ENCODE data around the gene ERVK3-1.
"Not testable (repeated sequence)": the region's sequence is repeated elsewhere in the genome, so short reads cannot be mapped to it uniquely, and the experiment has no call there.

The ERVK3-1 gene

DNA sequence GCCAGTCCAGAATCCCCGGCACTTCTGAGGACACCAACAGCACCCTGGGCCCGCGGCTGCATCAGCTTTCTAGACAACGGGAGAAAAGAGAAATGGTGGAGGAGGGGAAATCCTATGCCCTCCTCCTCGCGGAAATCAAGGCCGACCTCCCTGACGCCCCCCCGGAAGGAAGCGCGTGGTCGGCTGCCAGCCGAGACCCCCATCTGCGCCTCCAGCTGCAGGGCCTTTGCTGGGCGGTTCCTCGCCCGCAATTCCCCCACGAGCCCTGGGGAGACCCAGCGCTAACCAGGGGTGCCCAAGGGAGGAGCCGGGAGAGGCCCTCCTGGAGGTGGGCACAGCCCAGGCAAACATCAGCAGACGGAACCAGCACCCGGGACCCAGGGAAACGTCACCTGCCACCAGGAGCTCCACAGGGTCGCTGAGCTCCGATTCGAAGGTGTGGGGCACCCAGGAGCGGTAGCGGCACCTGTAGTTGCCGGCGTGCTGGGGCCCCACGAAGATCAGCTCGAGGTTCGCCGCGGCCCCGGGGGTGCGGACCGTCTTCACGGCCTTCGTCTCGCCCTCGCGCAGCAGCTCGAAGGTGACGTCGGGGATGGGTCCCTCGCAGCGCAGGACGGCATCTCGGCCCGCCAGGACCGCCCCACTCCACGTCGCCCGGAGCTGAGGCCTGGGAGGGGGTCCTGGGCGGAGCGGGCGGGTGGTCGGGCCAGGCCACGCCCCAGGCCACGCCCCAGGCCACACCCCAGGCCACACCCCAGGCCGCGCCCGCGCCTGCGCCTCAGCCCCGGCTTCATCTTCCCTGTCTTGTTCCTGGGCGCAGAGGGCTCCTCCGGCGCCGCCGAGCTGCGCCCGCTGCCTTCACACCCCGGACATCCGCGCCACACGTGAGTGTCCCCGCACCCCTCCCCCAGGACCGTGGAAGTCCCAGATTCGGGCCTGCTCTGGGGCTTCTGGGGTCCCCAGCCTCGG lies 42.1 kb downstream of the ERVK3-1 start:
- DNase-seq (ENCODE audit: low read depth): peak; percentile 37

DNA sequence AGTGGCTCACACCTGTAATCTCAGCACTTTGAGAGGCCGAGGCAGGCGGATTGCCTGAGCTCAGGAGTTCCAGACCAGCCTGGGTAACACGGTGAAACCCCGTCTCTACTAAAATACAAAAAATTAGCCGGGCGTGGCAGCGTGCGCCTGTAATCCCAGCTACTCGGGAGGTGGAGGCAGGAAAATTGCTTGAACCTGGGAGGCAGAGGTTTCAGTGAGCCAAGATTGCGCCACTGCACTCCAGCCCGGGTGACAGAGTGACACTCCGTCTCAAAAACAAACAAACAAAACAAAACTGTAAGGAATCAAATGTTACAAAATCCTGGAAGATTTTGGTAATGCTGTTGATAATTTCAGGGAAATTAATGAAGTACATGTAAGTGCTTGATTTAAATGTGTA lies 42.9 kb downstream of the ERVK3-1 start:
- not testable (repeated sequence) for DNase-seq (ENCODE audit: low read depth)

DNA sequence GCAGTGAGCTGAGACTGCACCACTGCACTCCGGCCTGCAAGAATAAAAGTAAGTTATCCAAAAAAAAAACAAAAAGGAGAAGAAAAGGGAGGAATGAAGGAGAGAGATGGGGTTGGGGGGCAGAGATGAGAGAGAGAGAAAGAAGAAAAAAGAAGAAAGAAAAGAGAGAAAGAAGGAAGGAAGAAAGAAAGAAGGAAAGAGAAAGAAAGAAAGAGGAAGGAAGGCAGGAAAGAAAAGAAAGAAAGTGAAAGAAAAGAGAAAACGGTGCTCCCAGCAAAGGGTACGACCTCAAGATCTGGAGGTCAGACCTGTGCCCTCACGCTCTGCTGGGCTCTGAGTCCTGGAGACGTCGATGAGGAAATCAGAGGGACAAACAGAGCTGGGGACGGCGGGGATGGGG lies 44.4 kb downstream of the ERVK3-1 start:
- no peak for DNase-seq (ENCODE audit: low read depth)

DNA sequence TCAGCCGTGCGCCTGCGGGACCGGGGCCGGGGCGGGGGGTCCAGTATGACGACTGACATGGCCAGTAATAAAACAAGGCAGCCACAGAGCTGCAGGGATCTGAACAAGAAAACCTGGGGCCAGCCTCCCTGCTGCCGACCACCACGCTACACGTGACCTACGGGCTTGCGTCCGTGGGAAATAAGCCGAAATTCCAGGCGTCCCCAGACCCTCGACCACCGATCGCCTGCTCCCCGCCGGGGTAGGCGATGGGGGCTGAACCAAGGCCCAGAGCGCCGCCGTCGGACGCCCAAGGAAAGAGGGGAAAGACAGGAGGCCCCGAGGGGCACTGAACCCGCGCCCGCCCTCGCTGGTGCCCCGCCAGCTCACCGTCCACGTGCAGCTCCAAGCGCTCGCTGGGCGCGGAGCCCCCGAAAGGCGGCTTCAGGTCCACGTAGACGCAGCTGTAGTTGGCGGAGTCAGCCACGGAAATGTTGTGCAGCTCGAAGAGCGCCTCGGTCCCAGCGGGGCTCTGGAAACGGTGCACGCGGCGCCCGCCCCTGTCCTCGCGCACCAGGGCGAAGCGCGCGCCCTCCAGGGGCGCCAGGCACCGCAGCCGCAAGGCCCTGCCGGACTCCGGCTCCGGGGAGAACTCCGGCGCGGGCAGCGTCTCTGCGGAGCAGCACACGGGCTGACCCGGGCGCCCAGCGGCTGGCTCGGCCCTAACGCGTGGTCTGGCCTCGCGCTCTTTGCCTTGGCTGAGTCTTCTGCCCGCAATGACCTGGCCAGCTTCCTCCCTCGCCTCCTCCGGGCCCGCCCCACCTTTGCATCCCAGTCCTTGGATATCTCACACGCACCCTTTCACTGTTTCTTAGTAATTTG lies 45.1 kb downstream of the ERVK3-1 start:
- no peak for DNase-seq (ENCODE audit: low read depth)

DNA sequence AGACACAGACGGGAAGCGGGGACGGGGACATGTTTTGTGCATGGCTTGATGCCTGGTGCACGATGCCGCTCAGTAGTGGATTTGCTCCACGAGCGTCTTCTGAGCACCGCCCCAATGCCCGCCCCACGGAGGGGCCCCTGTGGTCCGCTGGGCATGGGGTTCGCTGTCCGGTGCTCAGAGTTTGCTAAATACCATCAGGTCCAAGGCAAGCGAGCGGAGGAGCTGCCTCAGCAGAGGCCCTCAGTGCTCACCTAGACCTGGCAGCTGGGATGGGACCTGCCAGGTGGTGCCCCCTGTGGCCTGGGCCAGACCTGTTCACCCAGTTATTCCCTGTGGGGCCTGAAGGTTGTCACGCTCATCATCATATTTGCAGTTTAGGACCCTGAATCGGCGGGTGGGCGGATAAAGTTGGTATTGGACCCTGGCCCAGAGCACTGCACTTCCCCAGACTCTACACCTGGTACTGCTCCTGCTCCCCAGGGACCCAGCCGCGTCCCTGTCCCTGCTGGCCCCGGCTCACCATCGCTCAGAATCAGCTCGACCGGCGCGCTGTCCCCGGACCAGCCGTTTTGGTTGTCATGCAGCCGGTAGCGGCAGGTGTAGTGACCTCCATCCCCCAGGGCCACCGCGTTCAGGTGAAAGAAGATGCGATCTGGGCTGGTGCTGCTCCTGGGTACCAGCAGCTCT lies 45.8 kb downstream of the ERVK3-1 start:
- no peak for DNase-seq (ENCODE audit: low read depth)

DNA sequence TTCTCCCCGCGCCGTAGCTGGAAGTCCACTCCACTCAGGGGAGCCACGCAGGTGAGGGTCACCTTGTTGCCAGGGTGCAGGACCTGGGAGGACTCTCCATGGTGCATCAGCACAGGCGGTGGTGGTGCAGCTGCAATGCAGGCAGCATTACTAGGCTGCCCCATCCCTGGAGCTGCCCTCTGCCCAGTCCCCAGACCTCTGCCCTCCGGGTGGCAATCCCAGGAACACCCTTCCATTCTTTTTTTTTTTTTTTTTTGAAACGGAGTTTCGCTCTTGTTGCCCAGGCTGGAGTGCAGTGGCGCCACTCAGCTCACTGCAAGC lies 46.3 kb downstream of the ERVK3-1 start:
- no peak for DNase-seq (ENCODE audit: low read depth)

DNA sequence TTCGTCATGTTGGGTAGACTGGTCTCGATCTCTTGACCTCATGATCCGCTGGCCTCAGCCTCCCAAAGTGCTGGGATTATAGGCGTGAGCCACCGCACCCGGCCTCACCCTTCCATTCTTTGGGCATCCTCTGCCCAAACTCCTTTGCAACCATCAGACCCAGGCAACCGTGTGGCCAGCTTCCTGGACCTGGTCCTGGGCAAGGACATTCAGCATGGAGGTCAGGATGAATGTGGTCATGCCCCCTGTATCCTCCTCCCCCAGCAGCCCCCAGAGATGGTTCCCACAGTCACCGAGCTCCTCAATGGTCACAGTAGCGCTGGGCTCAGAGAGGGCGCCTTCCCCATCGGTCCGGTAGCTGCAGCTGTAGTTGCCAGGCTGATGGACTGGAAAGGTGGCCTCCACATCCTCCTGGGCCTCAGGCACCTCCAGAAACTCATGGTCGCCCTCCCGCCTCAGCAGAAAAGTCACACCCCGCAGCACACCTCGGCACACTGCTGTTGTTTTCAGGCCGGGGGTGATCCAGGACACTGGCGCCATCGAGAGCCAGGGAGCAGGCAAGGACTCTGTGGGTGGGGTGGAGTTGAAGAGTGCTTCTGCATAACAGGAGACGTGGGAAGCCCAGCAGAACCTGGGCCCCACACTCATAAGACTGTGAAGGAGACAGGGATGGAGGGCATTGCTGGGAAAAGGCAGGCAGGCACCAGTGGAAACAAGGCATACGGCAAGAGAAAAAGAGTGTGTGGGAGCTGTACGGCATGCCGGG lies 47.0 kb downstream of the ERVK3-1 start:
- DNase-seq (ENCODE audit: low read depth): no peak

DNA sequence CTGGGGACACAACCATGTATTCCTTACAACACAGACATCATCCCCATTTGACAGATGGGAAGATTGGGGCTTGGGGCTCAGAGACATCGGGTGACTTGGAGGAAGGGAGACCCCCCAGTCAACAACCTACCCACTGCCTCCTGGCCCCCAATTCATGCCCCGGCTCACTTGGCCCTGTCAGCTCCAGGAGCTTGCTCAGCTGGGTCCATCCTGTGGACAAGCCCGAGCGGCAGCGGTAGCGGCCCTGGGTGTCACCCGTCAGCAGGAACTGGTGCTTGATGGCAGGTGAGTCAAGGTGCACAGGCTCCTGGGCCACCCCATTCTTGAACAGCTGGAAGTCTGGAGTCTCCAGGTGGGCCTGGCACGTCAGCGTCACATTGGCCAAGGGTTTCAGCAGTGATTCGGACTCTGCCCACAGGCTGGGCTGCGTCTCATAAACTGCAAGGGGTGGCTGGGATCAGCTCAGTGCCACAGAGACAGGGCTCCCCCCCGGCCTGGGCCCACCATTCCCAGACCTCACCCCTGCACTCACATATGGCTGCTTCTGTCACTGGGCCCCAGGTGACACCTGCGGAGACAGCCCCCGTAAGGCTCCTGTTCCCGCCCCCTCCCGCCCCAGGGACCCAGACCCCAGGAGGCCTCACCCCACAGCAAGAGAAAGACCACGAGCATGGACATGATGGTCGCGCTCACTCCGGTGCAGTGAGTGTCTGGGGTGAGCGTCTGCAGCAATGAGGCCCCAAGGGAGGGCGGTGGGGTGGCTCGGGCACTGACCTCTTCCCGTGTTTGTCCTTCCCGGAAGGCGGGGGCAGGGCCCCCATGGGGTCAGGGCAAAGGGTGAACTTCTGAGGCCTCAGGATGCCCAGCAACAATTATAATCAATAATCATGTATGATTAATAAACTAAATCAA lies 47.8 kb downstream of the ERVK3-1 start, which contains the start of gene A1BG:
Gene A1BG, minus strand, starts transcription at position 733 of the 912 bp plus-strand sequence. Its CDS starts 55 bp downstream, at position 678.
- no peak for DNase-seq (ENCODE audit: low read depth)

DNA sequence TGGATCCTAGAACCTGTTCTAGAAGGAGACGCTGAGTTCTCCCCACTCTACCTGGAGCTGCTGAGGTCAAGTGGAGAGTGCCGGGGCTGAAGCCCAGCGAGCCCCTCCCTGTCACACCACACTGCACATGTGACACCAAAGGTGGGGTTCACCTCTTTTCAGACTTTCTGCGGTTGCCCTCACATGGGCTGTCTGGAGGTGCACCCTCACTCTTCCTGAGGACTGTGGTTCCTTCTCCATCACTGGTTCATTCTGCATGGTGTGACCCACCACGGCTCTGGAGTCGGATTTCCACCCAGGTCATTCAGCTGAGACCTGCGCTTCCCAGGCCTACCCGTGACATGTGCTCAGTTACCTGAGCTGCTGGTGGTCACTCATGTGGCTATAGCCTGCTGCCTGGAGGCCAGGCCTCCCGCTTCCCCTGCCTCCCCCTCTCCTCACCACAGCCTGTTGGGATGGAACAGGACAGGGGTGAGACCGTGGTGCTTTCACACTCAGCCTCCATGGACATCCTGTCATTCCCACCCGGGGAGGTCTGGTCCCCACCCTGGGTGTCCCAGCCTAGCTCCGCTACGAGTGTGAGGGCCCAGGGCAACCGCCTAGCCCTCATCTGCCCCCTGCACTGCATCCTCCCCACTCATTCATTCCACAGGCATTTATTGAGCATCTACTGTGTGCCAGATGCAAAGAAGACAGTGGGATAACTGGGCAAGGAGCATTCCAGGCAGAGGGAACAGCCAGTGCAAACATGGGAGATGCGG lies 48.7 kb downstream of the ERVK3-1 start:
- no peak for DNase-seq (ENCODE audit: low read depth)

DNA sequence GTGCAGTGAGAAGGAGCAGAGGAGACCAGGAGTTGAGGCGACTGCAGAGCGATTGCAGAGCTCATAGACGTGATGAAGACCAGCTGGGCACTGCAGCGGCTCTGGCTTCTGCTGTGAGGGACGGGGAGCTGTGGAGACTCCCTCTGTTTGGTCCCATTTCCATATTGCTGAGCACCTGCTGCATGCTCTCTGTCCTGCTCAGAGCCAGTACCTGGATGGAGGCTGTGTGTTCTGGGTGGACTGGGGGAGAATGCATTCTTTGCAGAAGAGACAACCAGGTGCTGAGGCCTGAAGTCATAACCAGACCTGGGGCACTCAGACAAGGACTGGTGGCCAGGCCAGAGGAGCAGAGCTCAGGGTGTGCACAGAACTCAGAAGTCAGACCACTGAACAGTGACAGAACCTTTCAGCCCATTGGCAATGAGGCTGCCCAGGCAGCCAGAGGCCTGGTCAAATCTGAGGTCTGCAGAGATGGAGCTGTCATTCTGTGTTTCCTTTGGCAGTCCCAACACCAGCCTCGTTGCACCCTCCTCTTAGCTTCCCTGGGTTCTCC lies 49.4 kb downstream of the ERVK3-1 start:
- no peak for DNase-seq (ENCODE audit: low read depth)

DNA sequence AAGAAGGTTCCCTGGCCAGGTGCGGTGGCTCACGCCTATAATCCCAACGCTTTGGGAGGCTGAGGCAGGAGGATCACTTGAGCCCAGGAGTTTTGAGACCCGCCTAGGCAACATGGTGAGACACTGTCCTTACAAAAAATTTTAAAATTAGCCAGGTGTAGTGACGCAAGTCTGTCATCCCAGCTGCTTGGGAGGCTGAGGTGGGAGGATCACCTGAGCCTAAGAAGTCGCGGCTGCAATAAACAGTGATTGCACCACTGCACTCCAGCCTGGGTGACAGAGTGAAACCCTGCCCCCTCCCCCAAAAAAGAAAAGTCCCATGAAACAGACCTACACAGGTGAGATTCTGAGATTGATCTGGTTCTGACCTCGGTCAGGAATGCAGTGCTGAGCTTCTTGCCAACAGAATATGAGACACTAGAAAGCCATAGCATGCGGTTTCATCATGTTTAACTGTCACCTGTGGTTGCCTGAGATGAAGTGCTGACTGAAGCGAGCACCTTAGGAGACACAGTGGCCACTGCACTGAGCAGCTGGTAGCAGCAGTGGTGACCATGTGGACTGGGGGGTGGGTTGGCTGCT lies 50.1 kb downstream of the ERVK3-1 start:
- no peak for DNase-seq (ENCODE audit: low read depth)

DNA sequence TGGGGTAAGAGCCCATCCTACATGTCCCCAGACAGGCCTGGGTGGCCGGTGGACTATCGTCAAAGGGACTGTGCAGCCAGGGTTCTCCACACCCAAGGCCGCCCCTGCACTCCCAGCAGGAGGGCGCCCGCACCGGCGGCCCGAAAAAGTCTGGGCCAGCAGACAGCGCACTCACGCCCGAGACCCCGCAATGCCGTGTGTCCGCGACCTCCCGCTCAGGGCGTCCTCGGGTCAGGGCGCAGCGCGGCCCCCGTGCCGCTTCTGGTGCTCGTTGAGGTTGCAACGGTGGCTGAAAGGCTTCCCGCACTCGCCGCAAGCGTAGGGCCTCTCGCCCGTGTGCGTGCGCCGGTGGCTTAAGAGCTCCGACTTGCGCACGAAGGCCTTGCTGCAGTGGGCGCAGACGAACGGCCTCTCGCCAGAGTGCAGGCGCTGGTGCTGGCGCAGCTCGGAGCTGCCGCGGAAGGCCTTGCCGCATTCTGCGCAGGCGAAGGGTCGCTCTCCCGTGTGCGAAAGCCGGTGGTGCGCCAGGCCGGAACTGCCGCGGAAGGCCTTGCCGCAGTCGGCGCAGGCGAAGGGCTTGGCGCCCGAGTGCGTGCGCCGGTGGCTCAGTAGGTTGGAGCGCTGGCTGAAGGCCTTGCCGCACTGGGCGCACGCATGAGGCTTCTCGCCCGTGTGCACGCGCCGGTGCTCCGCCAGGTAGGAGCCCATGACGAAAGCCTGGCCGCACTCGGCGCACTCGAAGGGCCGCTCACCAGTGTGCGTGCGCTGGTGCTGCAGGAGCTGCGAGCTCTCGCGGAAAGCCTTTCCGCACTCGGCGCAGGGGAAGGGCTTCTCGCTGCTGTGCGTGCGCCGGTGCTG lies 51.0 kb downstream of the ERVK3-1 start:
- DNase-seq (ENCODE audit: low read depth): peak; percentile 14

DNA sequence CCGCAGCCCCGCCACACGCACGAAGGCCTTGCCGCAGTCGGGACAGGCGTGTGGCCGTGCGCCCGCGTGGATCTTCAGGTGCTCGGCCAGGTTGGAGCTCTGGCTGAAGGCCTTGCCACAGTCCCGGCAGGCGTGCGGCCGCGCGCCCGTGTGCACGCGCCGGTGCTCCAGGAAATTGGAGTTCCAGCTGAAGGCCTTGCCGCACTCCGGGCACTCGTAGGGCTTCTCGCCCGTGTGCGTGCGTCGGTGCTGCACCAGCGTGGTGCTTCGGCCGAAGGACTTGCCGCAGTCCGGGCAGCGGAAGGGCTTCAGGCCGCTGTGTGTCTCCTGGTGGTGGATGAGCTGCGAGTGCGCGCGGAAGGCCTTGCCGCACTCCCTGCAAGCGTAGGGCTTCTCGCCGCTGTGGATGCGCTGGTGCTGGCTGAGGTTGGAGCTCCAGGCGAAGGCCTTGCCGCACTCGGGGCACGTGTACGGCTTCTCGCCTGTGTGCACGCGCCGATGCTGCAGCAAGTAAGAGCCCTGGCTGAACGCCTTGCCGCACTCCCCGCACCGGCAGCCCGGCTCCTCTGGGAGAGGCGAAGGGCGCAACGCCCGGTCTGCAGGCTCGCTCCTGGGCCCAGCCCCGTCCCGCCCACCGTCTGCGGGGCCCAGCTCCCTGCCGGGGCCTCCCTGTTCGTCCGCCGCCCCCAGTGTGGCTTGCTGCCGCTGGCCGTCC lies 51.7 kb downstream of the ERVK3-1 start:
- DNase-seq (ENCODE audit: low read depth): no peak

DNA sequence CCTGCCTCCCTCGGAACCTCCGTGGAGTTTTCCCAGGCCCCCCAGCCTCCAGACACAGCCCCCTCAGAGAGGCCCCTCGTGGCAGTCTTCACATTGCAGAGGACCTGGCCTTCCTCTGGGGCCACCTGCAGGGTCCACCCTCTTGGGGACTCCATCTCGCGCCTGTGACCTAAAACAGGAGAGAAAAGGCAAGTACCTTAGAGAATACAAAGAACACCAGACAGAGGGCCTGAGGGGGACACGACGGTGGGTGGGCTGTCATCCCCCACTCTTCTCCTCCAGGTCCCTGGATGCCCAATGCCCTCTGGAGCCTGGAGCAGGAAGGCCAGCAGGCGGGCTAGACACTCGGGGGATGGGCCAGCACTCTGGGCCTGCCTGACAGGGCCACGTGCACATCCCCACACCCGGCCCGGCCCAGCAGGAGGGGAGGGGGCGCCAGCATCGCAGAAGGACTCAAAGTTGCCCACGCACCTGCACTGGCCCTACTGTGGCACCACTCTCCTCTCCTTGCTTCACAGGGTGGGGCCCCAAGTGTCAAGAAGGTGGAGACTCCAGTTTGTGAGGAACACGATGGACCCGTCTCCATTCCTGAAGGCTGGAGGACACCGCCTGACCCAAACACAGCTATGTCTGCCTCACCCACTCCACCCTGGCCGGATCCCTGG lies 52.4 kb downstream of the ERVK3-1 start:
- DNase-seq (ENCODE audit: low read depth): no peak

DNA sequence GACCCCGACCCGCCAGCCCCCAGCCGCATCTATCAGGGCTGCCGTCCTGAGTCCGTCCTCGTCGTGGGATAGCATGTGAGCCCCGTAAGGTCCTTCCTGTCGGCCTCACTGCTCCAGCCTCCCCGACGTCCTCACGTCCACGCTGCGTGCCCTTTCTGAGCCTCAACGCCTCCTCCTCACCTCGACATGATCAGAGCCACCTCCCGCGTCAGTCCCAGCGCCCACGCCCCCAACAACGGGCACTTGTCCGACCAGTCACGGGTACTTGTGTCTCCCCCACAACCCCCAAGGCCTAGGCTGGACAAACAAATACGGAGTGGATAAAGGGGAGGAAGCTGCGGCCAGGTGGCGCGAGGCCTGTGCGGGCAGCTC lies 56.7 kb downstream of the ERVK3-1 start:
- DNase-seq (ENCODE audit: low read depth): peak; percentile 16

DNA sequence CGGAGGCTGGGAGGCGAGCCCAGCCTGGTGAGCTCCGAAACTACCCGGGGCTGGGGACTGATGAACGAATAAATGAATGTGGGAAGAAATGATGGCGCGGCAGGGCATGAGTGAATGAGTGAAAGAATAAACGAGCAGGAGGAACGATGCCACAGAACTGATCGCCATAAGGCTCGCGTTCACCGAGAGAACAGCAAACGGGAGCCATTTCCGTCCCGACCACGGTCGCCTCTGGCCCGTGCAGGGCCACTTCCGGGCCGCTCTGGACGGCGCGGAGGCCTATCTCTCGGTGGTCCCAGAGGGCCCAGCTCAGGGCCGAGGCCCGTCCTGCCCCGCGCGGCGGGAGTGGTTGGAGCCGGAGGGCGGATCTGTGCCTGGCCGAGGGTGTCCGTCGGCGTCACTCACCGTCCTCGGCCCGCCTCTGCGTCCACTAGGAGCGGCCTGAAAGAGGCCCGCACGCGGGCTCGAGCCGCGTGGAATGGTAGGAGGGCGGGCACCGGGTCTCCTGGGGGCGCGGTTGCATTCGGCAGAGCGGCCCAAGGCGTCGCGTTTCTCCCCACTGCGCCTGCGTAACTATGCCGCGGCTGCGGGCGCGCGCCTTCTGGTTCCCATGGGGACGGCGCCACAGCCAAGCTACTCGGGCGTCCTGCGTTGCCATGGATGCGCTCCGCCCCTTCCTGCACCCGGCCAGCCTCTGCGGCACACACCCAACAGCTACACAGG lies 57.3 kb downstream of the ERVK3-1 start, which contains the start of gene ZNF497:
Gene ZNF497, minus strand, starts transcription at position 480 of the 723 bp plus-strand sequence. CDS start 5,116 bp downstream, outside the sequence.
- DNase-seq (ENCODE audit: low read depth): peak; percentile 93

Data from stimulated activated CD4-positive, alpha-beta T cell treated with anti-CD3 and anti-CD28 coated beads, Interleukin-2, amount 100 ng/mL, for 4 hours (primary cell).